Measurements from ENCODE around the gene NIN. TPM values are rescaled to one million over a fixed set of nuclear protein-coding genes. Genes with fewer than 3 reads are reported as not detected.

The NIN gene
- total RNA-seq, 1 experiment from 2014 or later, result 16.9 TPM

- Mint-ChIP-seq H3K36me3 (ENCODE audit: insufficient read depth, unreplicated experiment) (no peaks in the 10 kb centered on the region), H3K4me3 (ENCODE audit: unreplicated experiment) (no peak overlapping the region), H3K27me3 (ENCODE audit: insufficient read depth, unreplicated experiment) (no peaks in the 10 kb centered on the region), H3K9me3 (ENCODE audit: unreplicated experiment) (no peaks in the 10 kb centered on the region), H3K4me1 (ENCODE audit: low read depth, unreplicated experiment) (no peaks in the 10 kb centered on the region), H3K27ac (ENCODE audit: unreplicated experiment) (no peak overlapping the region)
- no TSS peak for BruUV-seq (replicated peaks)
- H3K9me3 ChIP-seq, result no peaks in the 10 kb centered on the region
- no peak for TF ChIP-seq CTCF (IDR thresholded peaks at IDR 0.05; ENCODE audit: insufficient read depth in 1 of 2, low read depth in 1 of 2, low read length in 1 of 2, severe bottlenecking in 1 of 2, unreplicated experiment in 1 of 2)
- no peaks in the 10 kb centered on the region for H3K4me1 ChIP-seq
- no peaks in the 10 kb centered on the region for H3K36me3 ChIP-seq (ENCODE audit: control insufficient read depth, insufficient read depth, low read length)
- no peak overlapping the region for H3K4me3 ChIP-seq (ENCODE audit: low read depth, low read length)
- ChIA-PET CTCF (interaction anchor here (1.3 kb wide), 1 partner anchor 57 kb away, joined by 3 read pairs; no protein-coding TSS in a partner anchor), POLR2A (interaction anchor here (0.6 kb wide), 1 partner anchor 52 kb away, joined by 3 read pairs; the partner anchor contains the start of gene SAV1)
- intact Hi-C loops (cut with micrococcal nuclease; ENCODE audit: unreplicated experiment), result no loop called here
- no peak for DNase-seq
- H3K27me3 ChIP-seq (replicated peaks; ENCODE audit: control insufficient read depth, insufficient read depth, low read length), result no peaks in the 10 kb centered on the region
These were observed 110.8 kb downstream of the NIN start for GRCh38 chr14:50719911-50720759.

GRCh38 chr14:50718949-50719348 is 112.0 kb downstream of the NIN start:
- Histone ChIP-seq H3K4me1 (no peaks in the 10 kb centered on the region), H3K27me3 (replicated peaks; ENCODE audit: control insufficient read depth, insufficient read depth, low read length) (no peaks in the 10 kb centered on the region), H3K36me3 (ENCODE audit: control insufficient read depth, insufficient read depth, low read length) (no peaks in the 10 kb centered on the region), H3K9me3 (no peaks in the 10 kb centered on the region), H3K4me3 (ENCODE audit: low read depth, low read length) (no peak overlapping the region)
- no peak for TF ChIP-seq CTCF (IDR thresholded peaks at IDR 0.05; ENCODE audit: insufficient read depth in 1 of 2, low read depth in 1 of 2, low read length in 1 of 2, severe bottlenecking in 1 of 2, unreplicated experiment in 1 of 2)
- Mint-ChIP-seq H3K36me3 (ENCODE audit: insufficient read depth, unreplicated experiment) (no peaks in the 10 kb centered on the region), H3K4me1 (ENCODE audit: low read depth, unreplicated experiment) (no peaks in the 10 kb centered on the region), H3K27ac (ENCODE audit: unreplicated experiment) (no peak overlapping the region), H3K9me3 (ENCODE audit: unreplicated experiment) (no peaks in the 10 kb centered on the region), H3K4me3 (ENCODE audit: unreplicated experiment) (no peak overlapping the region), H3K27me3 (ENCODE audit: insufficient read depth, unreplicated experiment) (no peaks in the 10 kb centered on the region)
- POLR2A ChIA-PET, result no interaction called here
- CTCF ChIA-PET, result interaction anchor here (1.3 kb wide), 1 partner anchor 58 kb away, joined by 3 read pairs; no protein-coding TSS in a partner anchor
- intact Hi-C loops (cut with micrococcal nuclease; ENCODE audit: unreplicated experiment), result no loop called here
- BruUV-seq (replicated peaks), result no TSS peak
- no peak for DNase-seq

- intact Hi-C loops (cut with micrococcal nuclease; ENCODE audit: unreplicated experiment), result no loop called here
- no peaks in the 10 kb centered on the region for H3K4me1 ChIP-seq
- CTCF ChIA-PET, result no interaction called here
- no peaks in the 10 kb centered on the region for H3K4me1 Mint-ChIP-seq (ENCODE audit: low read depth, unreplicated experiment)
- DNase-seq, result no peak
- H3K27me3 Mint-ChIP-seq (ENCODE audit: insufficient read depth, unreplicated experiment), result no peaks in the 10 kb centered on the region
- no peaks in the 10 kb centered on the region for H3K27me3 ChIP-seq (replicated peaks; ENCODE audit: control insufficient read depth, insufficient read depth, low read length)
- no peak overlapping the region for H3K27ac Mint-ChIP-seq (ENCODE audit: unreplicated experiment)
- POLR2A ChIA-PET, result no interaction called here
- H3K9me3 ChIP-seq, result no peaks in the 10 kb centered on the region
- H3K4me3 Mint-ChIP-seq (ENCODE audit: unreplicated experiment), result no peak overlapping the region
- H3K36me3 Mint-ChIP-seq (ENCODE audit: insufficient read depth, unreplicated experiment), result no peaks in the 10 kb centered on the region
- no peak overlapping the region for H3K4me3 ChIP-seq (ENCODE audit: low read depth, low read length)
- TF ChIP-seq CTCF (IDR thresholded peaks at IDR 0.05; ENCODE audit: insufficient read depth in 1 of 2, low read depth in 1 of 2, low read length in 1 of 2, severe bottlenecking in 1 of 2, unreplicated experiment in 1 of 2), result no peak
- no peaks in the 10 kb centered on the region for H3K9me3 Mint-ChIP-seq (ENCODE audit: unreplicated experiment)
- H3K36me3 ChIP-seq (ENCODE audit: control insufficient read depth, insufficient read depth, low read length), result no peaks in the 10 kb centered on the region
- no TSS peak for BruUV-seq (replicated peaks)
These were observed 113.2 kb downstream of the NIN start for GRCh38 chr14:50717811-50718210.
